ENCODE measurements around the gene ROBO1.

Gene ROBO1

GRCh38 chr3:78907367-78907766 is 860.4 kb downstream of the ROBO1 start:
- Histone ChIP-seq H3K4me1 (ENCODE audit: control insufficient read depth in 1 of 2, insufficient read depth in 1 of 2, low read depth in 1 of 2, low read length in 1 of 2) (no peaks in the 10 kb centered on the region), H3K9me3 (no peaks in the 10 kb centered on the region), H3K36me3 (no peaks in the 10 kb centered on the region), H3K4me3 (ENCODE audit: low read depth in 1 of 2, low read length in 1 of 2) (no peak overlapping the region), H3K27me3 (no peaks in the 10 kb centered on the region), H3K27ac (no peak overlapping the region)
- no peak for TF ChIP-seq CTCF (IDR thresholded peaks at IDR 0.05)

- H3K9me3 ChIP-seq: no peaks in the 10 kb centered on the region
- no peak overlapping the region for H3K27ac ChIP-seq
- TF ChIP-seq CTCF (IDR thresholded peaks at IDR 0.05): no peak
- H3K36me3 ChIP-seq: no peaks in the 10 kb centered on the region
- no peak overlapping the region for H3K4me3 ChIP-seq (ENCODE audit: low read depth in 1 of 2, low read length in 1 of 2)
- H3K4me1 ChIP-seq (ENCODE audit: control insufficient read depth in 1 of 2, insufficient read depth in 1 of 2, low read depth in 1 of 2, low read length in 1 of 2): no peaks in the 10 kb centered on the region
- H3K27me3 ChIP-seq: no peaks in the 10 kb centered on the region
These were observed 860.9 kb downstream of the ROBO1 start for GRCh38 chr3:78906930-78907329.

- TF ChIP-seq CTCF (IDR thresholded peaks at IDR 0.05): no peak
- no peaks in the 10 kb centered on the region for H3K4me1 ChIP-seq (ENCODE audit: control insufficient read depth in 1 of 2, insufficient read depth in 1 of 2, low read depth in 1 of 2, low read length in 1 of 2)
- H3K9me3 ChIP-seq: no peaks in the 10 kb centered on the region
- H3K27ac ChIP-seq: no peak overlapping the region
- H3K4me3 ChIP-seq (ENCODE audit: low read depth in 1 of 2, low read length in 1 of 2): no peak overlapping the region
- no peaks in the 10 kb centered on the region for H3K27me3 ChIP-seq
- H3K36me3 ChIP-seq: no peaks in the 10 kb centered on the region
These were observed 861.6 kb downstream of the ROBO1 start for GRCh38 chr3:78906245-78906644.

GRCh38 chr3:78905700-78906099 is 862.1 kb downstream of the ROBO1 start:
- no peaks in the 10 kb centered on the region for H3K27me3 ChIP-seq
- no peaks in the 10 kb centered on the region for H3K9me3 ChIP-seq
- no peak for TF ChIP-seq CTCF (IDR thresholded peaks at IDR 0.05)
- H3K4me3 ChIP-seq (ENCODE audit: low read depth in 1 of 2, low read length in 1 of 2): no peak overlapping the region
- H3K36me3 ChIP-seq: no peaks in the 10 kb centered on the region
- H3K4me1 ChIP-seq (ENCODE audit: control insufficient read depth in 1 of 2, insufficient read depth in 1 of 2, low read depth in 1 of 2, low read length in 1 of 2): no peaks in the 10 kb centered on the region
- H3K27ac ChIP-seq: no peak overlapping the region

- no peaks in the 10 kb centered on the region for H3K4me1 ChIP-seq (ENCODE audit: control insufficient read depth in 1 of 2, insufficient read depth in 1 of 2, low read depth in 1 of 2, low read length in 1 of 2)
- no peak for TF ChIP-seq CTCF (IDR thresholded peaks at IDR 0.05)
- H3K36me3 ChIP-seq: no peaks in the 10 kb centered on the region
- H3K9me3 ChIP-seq: no peaks in the 10 kb centered on the region
- no peak overlapping the region for H3K4me3 ChIP-seq (ENCODE audit: low read depth in 1 of 2, low read length in 1 of 2)
- H3K27ac ChIP-seq: no peak overlapping the region
- no peaks in the 10 kb centered on the region for H3K27me3 ChIP-seq
These were observed 866.3 kb downstream of the ROBO1 start for GRCh38 chr3:78901544-78901943.

- Histone ChIP-seq H3K27me3 (no peaks in the 10 kb centered on the region), H3K4me1 (ENCODE audit: control insufficient read depth in 1 of 2, insufficient read depth in 1 of 2, low read depth in 1 of 2, low read length in 1 of 2) (no peaks in the 10 kb centered on the region), H3K36me3 (no peaks in the 10 kb centered on the region), H3K4me3 (ENCODE audit: low read depth in 1 of 2, low read length in 1 of 2) (no peak overlapping the region), H3K27ac (no peak overlapping the region), H3K9me3 (no peaks in the 10 kb centered on the region)
- TF ChIP-seq CTCF (IDR thresholded peaks at IDR 0.05): no peak
These were observed 866.9 kb downstream of the ROBO1 start for GRCh38 chr3:78900880-78901279.
